Chondrocyte (in vitro differentiated cells): ENCODE measurements around the gene ZNF680. TPM values are rescaled to one million over a fixed set of nuclear protein-coding genes. Genes with fewer than 3 reads are reported as not detected.

ENCODE experiments used
- DNase-seq: peaks from one replicate; pipeline ENCODE4 v3.0.0; 2021; ENCODE audit warnings: mixed read lengths, low spot score
- H3K27ac Mint-ChIP-seq: one replicate; pipeline ENCODE4 v1.8.0; 2021; ENCODE audit warnings: mild to moderate bottlenecking, moderate library complexity, mixed read lengths; ENCODE audit not compliant: unreplicated experiment
- H3K27me3 Mint-ChIP-seq: 2 replicates; pipeline ENCODE4 v1.8.0; 2021; ENCODE audit warnings: low read depth, mixed read lengths
- H3K36me3 Mint-ChIP-seq: 2 replicates; pipeline ENCODE4 v1.8.0; 2021; ENCODE audit warnings: low read depth, mixed read lengths
- H3K4me1 Mint-ChIP-seq: 2 replicates; pipeline ENCODE4 v1.8.0; 2021; ENCODE audit warnings: low read depth, mild to moderate bottlenecking, mixed read lengths
- H3K4me3 Mint-ChIP-seq: one replicate; pipeline ENCODE4 v1.8.0; 2021; ENCODE audit warnings: mild to moderate bottlenecking, moderate library complexity, mixed read lengths; ENCODE audit not compliant: unreplicated experiment
- H3K9me3 Mint-ChIP-seq: 2 replicates; pipeline ENCODE4 v1.8.0; 2021; ENCODE audit warnings: low read depth, mixed read lengths
- long read RNA-seq: library from polyadenylated mRNA; stranded (forward); transcript quantifications from one replicate; pipeline ENCODE4 v2.0.0, GENCODE V29; 2021
- total RNA-seq: library from RNA; stranded (reverse); gene quantifications from 3 replicates; pipeline ENCODE4 v1.2.1, GENCODE V29; 2021
- TF ChIP-seq, protein P1 (sequence below): fragments of 200-600 bp; sonication (generic); IDR thresholded peaks from 2 replicates; pipeline ENCODE4 v1.5.0; 2021; ENCODE audit warnings: antibody characterized with exemption, mild to moderate bottlenecking, moderate library complexity

The ZNF680 gene
- 3.2 to 7.5 TPM (median 3.9 TPM) in 3 replicates for total RNA-seq
- long read RNA-seq, partial matches to known transcripts: 0 of 5 reads
- long read RNA-seq, other reads (novel, unspliced or antisense): 2 of 5 reads

DNA sequence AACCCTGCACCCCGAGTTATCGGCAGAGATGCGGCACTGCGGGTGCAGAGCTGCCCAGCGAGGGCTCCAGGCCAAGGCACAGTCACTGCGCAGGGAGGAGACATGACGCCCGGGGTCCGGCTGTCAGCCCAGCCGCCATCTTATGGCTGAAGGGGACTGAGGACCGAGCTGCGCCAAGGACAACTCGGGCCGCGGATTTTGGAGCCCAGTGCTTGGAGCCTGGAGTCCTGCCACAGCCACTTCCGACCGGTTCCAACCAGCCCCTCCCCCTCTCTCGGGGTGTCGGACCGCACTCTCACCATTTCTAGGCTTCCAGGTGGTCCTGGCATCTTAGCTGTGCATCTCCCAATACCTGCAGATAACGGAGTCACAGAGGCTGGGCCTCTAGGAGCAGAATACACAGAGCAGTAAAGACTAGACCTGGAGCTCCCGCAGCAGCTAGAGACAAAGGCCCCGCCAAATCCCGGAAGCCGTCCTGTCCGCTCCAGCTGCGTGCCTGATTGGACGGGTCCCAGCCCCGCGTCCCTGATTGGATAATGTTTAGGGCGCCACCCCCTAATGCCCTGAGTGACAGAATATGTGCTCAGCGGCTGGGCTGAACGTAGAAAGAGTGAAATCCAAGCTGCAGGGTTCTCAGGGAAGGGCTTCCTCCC, at the start of gene ZNF680:
Gene ZNF680 (minus strand): TSS at position 446 of the 653 bp plus-strand sequence. CDS start 117 bp downstream, at position 329.
- DNase-seq: peak; percentile 95
- Mint-ChIP-seq H3K36me3 (no peaks in the 10 kb centered on the region), H3K9me3 (peaks cover 3% of the 10 kb centered on the region), H3K27me3 (no peaks in the 10 kb centered on the region), H3K27ac (peak within 1 kb of the TSS; percentile 100), H3K4me1 (peaks cover 37% of the 10 kb centered on the region), H3K4me3 (peak within 1 kb of the TSS; percentile 98)
- TF ChIP-seq, protein P1, sequence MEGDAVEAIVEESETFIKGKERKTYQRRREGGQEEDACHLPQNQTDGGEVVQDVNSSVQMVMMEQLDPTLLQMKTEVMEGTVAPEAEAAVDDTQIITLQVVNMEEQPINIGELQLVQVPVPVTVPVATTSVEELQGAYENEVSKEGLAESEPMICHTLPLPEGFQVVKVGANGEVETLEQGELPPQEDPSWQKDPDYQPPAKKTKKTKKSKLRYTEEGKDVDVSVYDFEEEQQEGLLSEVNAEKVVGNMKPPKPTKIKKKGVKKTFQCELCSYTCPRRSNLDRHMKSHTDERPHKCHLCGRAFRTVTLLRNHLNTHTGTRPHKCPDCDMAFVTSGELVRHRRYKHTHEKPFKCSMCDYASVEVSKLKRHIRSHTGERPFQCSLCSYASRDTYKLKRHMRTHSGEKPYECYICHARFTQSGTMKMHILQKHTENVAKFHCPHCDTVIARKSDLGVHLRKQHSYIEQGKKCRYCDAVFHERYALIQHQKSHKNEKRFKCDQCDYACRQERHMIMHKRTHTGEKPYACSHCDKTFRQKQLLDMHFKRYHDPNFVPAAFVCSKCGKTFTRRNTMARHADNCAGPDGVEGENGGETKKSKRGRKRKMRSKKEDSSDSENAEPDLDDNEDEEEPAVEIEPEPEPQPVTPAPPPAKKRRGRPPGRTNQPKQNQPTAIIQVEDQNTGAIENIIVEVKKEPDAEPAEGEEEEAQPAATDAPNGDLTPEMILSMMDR: no peak

DNA sequence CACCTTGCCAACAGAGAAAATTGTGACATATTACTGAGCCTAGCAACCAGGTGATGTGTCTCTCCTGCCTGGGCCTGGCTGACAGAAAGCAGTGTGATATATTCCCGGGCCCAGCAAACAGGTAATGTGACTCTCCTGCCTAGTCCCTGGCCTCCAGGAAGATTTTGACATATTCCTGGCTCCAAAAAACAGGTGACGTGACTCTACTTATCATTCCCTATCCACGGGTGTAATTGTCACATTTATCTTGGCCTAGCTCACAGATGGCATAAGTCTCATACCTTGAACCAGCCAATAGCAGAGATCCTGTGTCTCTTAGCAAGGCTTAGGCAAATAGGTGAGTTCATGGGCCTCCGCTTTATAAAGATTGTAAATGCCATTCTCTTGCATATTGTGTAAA, 49.6 kb upstream of the ZNF680 start:
- TF ChIP-seq, protein P1: no peak
- Mint-ChIP-seq H3K4me1 (no peaks in the 10 kb centered on the region), H3K9me3 (peaks cover 72% of the 10 kb centered on the region), H3K4me3 (no peak overlapping the region), H3K27ac (no peak overlapping the region), H3K36me3 (no peaks in the 10 kb centered on the region), H3K27me3 (no peaks in the 10 kb centered on the region)
- DNase-seq: no peak

DNA sequence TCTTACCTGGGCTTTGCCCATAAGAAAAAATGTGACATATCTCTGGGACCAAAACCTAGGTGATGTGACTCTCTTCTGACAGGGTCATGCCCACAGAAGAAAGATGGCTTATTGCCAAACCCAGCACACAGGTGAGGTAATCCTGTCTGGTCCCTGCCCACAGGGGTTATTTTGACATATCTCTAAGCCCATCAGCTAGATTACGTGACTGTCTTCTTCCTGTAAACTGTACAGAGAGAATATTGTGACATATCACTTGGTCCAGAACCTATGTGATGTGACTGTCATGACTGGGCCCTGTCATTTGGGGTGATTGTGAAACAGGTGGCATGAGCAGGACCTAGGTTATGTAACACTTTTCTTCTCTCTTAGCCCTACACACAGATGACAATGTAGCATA, 48.8 kb upstream of the ZNF680 start:
- H3K27me3 Mint-ChIP-seq: no peaks in the 10 kb centered on the region
- no peak for DNase-seq
- TF ChIP-seq, protein P1: no peak
- no peaks in the 10 kb centered on the region for H3K36me3 Mint-ChIP-seq
- H3K27ac Mint-ChIP-seq: no peak overlapping the region
- H3K4me1 Mint-ChIP-seq: no peaks in the 10 kb centered on the region
- no peak overlapping the region for H3K4me3 Mint-ChIP-seq
- peaks cover 72% of the 10 kb centered on the region for H3K9me3 Mint-ChIP-seq

DNA sequence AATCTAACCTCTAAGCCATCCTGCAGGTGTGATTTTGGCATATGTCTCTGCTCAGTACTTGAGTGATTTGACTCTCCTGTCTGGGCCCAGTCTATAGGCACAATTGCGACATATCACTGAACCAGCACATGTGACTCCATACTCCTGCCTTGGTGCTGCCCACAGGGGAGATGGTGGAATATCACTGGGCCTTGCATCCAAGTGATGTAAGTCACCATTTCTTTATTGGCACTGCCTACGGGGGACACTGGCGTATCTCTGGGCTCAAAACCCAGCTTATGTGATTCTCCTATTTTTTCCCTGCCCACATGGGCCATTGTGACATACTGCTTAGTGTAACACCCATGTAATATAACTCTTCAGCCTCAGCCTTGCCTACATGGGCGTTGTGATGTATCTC, 48.1 kb upstream of the ZNF680 start:
- Mint-ChIP-seq H3K27me3 (no peaks in the 10 kb centered on the region), H3K4me3 (no peak overlapping the region), H3K27ac (no peak overlapping the region), H3K9me3 (peaks cover 65% of the 10 kb centered on the region), H3K36me3 (no peaks in the 10 kb centered on the region), H3K4me1 (no peaks in the 10 kb centered on the region)
- DNase-seq: no peak
- TF ChIP-seq, protein P1: no peak

DNA sequence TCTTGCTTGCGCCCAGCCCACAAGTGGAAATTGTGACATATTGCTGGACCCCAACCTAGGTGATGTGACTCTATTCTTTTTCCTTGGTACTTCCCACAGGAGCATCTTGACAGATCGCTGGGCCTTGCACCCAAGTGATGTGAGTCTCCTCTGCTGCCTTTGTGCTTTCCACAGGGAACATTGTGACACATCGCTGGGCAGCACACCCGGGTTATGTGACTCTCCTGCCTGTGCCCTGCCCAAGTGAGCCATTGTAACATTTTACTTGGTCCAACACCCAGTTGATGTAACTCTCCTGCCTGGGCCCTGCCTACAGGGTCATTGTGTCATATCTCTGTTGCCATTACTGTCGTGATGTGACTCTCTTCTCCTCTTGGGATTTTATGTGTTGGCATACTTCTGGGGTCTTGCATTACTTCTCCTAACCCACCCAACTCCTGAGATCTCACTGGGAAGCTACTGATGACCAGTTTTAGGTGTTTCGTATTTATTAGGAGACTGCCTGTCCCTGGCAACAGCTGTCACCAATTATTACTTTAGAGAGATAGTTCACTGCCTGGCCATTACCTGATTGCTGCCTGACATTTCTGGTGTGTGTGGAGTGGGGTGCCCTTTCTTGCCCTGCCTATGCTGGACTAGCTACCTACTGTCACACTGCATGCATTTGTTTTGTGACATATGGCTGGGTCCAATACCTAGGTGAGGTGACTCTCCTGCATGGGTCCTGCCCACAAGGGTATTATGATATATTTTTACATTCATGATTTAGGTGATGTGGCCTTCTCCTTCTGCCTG, 45.4 kb upstream of the ZNF680 start:
- Mint-ChIP-seq H3K36me3 (no peaks in the 10 kb centered on the region), H3K4me3 (no peak overlapping the region), H3K4me1 (no peaks in the 10 kb centered on the region), H3K27ac (no peak overlapping the region), H3K27me3 (no peaks in the 10 kb centered on the region), H3K9me3 (peaks cover 71% of the 10 kb centered on the region)
- DNase-seq: no peak
- TF ChIP-seq, protein P1: no peak
